Fibroblast of mammary gland (primary cell): Measurements from ENCODE around the gene OTUD5.

Source experiments
- DNase-seq: peaks from one replicate; pipeline ENCODE4 v3.0.0-alpha.2; 2010; ENCODE audit warnings: low read depth
- H3K4me3 ChIP-seq: 2 replicates; pipeline ENCODE4 v1.5.1; 2011; ENCODE audit warnings: low read depth, mild to moderate bottlenecking, low read length, moderate library complexity; ENCODE audit not compliant: control insufficient read depth
- CTCF ChIP-seq: conservative IDR thresholded peaks from 2 replicates; pipeline ENCODE4 v1.5.1; 2011; ENCODE audit warnings: low read depth, low read length, inconsistent platforms; ENCODE audit not compliant: control insufficient read depth, insufficient read depth

OTUD5 gene

GRCh38 chrX:48938721-48939425 is 18.5 kb downstream of the OTUD5 start:
- no peak for TF ChIP-seq CTCF
- DNase-seq, result no peak
- no peak overlapping the region for H3K4me3 ChIP-seq

- no peak overlapping the region for H3K4me3 ChIP-seq
- TF ChIP-seq CTCF, result no peak
- DNase-seq, result peak; percentile 23
Observed at GRCh38 chrX:48937054-48937907, 20.1 kb downstream of the OTUD5 start.

- no peak for TF ChIP-seq CTCF
- H3K4me3 ChIP-seq, result no peak overlapping the region
- DNase-seq, result no peak
Observed at GRCh38 chrX:48936429-48937053, 20.9 kb downstream of the OTUD5 start.

- no peak for TF ChIP-seq CTCF
- DNase-seq, result no peak
- H3K4me3 ChIP-seq, result no peak overlapping the region
Observed at GRCh38 chrX:48935301-48935670, 22.1 kb downstream of the OTUD5 start.

GRCh38 chrX:48934581-48935300 is 22.7 kb downstream of the OTUD5 start:
- no peak for DNase-seq
- H3K4me3 ChIP-seq, result no peak overlapping the region
- TF ChIP-seq CTCF, result no peak

- no peak for DNase-seq
- no peak for TF ChIP-seq CTCF
- no peak overlapping the region for H3K4me3 ChIP-seq
Observed at GRCh38 chrX:48933757-48934156, 23.6 kb downstream of the OTUD5 start.
